DOHH2 (cell line): ENCODE data around the gene ITPK1.

Experiments
- H3F3A ChIP-seq: fragments of 200-600 bp; sonication (generic), shearing (Covaris generic); 2 replicates; pipeline ENCODE4 v1.6.0; 2016; ENCODE audit warnings: antibody characterized with exemption, mild to moderate bottlenecking; ENCODE audit not compliant: control insufficient read depth, insufficient read depth
- H3K27ac ChIP-seq: fragments of 200-600 bp; sonication (generic); 2 replicates; pipeline ENCODE4 v1.5.1; 2014; ENCODE audit warnings: low read depth, mild to moderate bottlenecking, low read length, moderate library complexity
- H3K27me3 ChIP-seq: fragments of 200-600 bp; sonication (generic); 2 replicates; pipeline ENCODE4 v1.6.1; 2014; ENCODE audit warnings: mild to moderate bottlenecking, low read length, mixed read lengths; ENCODE audit not compliant: control insufficient read depth
- H3K36me3 ChIP-seq: fragments of 200-600 bp; sonication (generic); 2 replicates; pipeline ENCODE4 v1.6.1; 2014; ENCODE audit warnings: mild to moderate bottlenecking, low read length, moderate library complexity, mixed read lengths; ENCODE audit not compliant: control insufficient read depth
- H3K4me1 ChIP-seq: fragments of 200-600 bp; sonication (generic); 2 replicates; pipeline ENCODE4 v1.6.1; 2014; ENCODE audit warnings: mild to moderate bottlenecking, low read length, mixed read lengths; ENCODE audit not compliant: control insufficient read depth
- H3K4me2 ChIP-seq: fragments of 200-600 bp; sonication (generic); 2 replicates; pipeline ENCODE4 v1.6.0; 2014; ENCODE audit warnings: mild to moderate bottlenecking, low read length, moderate library complexity
- H3K4me3 ChIP-seq: fragments of 200-600 bp; sonication (generic); 2 replicates; pipeline ENCODE4 v1.5.1; 2014; ENCODE audit warnings: mild to moderate bottlenecking, low read length, mixed read lengths
- H3K79me2 ChIP-seq: fragments of 200-600 bp; sonication (generic); 2 replicates; pipeline ENCODE4 v1.6.1; 2014; ENCODE audit warnings: mild to moderate bottlenecking, low read length, mixed read lengths; ENCODE audit not compliant: control insufficient read depth
- H3K9me2 ChIP-seq: fragments of 200-600 bp; sonication (generic); replicated peaks from 2 replicates; pipeline ENCODE4 v1.6.1; 2014; ENCODE audit warnings: mild to moderate bottlenecking, low read length, mixed read lengths; ENCODE audit not compliant: control insufficient read depth
- H3K9me3 ChIP-seq: fragments of 200-600 bp; sonication (generic); 2 replicates; pipeline ENCODE4 v1.6.1; 2014; ENCODE audit warnings: antibody characterized with exemption, low read length, mixed read lengths; ENCODE audit not compliant: control insufficient read depth, insufficient read depth
- H4K20me1 ChIP-seq: fragments of 200-600 bp; sonication (generic); 2 replicates; pipeline ENCODE4 v1.6.0; 2014; ENCODE audit warnings: low read depth, mild to moderate bottlenecking, antibody characterized with exemption, low read length, moderate library complexity; ENCODE audit not compliant: control insufficient read depth, insufficient read depth
- EZH2phosphoT487 ChIP-seq: fragments of 200-600 bp; sonication (generic); IDR thresholded peaks from 2 replicates; pipeline ENCODE4 v1.6.1; 2017; ENCODE audit warnings: borderline replicate concordance, mild to moderate bottlenecking, antibody characterized with exemption, low read length, moderate library complexity, mixed read lengths
- TF ChIP-seq, protein P1 (sequence below): fragments of 200-600 bp; sonication (generic); IDR thresholded peaks from one replicate; pipeline ENCODE4 v1.5.1; 2014; ENCODE audit warnings: antibody characterized with exemption, mild to moderate bottlenecking, low read depth, low read length; ENCODE audit not compliant: poor library complexity, severe bottlenecking

Gene ITPK1

DNA sequence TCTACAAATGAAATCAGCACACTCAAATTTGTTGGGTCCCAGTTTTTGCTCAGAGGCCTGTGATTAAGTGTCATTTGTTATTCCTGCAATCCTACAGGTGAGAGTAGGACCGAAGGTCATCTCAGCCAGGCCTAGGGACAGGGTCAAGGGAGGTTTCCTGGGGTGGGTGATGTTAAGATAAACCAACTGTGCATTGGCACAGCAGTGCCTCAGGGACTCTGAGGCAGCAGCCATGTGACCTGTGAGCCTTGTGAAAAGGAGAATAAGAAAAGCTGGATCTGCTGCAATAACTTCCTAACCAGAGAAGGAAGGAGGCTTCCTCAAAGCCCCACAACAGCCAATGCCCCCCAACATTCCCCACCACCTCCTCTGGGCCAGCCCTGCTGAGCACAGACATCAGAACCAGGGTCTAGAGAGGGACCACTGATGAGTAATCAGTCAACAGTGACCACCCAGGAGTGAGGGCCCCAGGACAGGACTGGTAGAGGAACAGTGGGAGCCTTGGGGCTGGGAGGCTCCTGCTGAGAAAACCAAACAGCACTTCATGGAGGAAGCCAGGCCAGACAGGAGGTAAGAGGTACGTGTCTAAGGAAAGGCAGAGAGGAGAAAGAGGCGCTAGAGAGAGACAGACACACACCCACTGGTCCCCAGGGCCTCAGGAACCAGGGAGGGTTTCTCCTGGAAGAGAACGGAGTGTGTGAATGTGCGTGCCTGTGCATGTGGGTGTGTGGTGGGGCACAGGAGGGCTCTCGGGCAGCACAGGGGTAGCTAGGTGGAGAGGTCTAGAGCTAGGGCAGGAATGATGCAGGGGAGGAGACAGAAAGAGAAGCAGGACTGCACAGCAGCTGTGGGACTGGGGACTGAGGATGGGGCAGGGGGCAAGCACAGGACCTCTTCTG lies 82.4 kb downstream of the ITPK1 start:
- no peak for TF ChIP-seq EZH2phosphoT487
- TF ChIP-seq, protein P1, sequence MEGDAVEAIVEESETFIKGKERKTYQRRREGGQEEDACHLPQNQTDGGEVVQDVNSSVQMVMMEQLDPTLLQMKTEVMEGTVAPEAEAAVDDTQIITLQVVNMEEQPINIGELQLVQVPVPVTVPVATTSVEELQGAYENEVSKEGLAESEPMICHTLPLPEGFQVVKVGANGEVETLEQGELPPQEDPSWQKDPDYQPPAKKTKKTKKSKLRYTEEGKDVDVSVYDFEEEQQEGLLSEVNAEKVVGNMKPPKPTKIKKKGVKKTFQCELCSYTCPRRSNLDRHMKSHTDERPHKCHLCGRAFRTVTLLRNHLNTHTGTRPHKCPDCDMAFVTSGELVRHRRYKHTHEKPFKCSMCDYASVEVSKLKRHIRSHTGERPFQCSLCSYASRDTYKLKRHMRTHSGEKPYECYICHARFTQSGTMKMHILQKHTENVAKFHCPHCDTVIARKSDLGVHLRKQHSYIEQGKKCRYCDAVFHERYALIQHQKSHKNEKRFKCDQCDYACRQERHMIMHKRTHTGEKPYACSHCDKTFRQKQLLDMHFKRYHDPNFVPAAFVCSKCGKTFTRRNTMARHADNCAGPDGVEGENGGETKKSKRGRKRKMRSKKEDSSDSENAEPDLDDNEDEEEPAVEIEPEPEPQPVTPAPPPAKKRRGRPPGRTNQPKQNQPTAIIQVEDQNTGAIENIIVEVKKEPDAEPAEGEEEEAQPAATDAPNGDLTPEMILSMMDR: no peak
- Histone ChIP-seq H3K79me2 (no peaks in the 10 kb centered on the region), H4K20me1 (0 out of 2 replicates have a peak, but pooled peaks cover 6% of the 10 kb centered on the region), H3K9me2 (no peaks in the 10 kb centered on the region), H3K4me1 (peaks cover 16% of the 10 kb centered on the region), H3K36me3 (no peaks in the 10 kb centered on the region), H3F3A (no peaks in the 10 kb centered on the region), H3K4me3 (no peak overlapping the region), H3K4me2 (no peak overlapping the region), H3K27me3 (no peaks in the 10 kb centered on the region), H3K27ac (no peak overlapping the region), H3K9me3 (no peaks in the 10 kb centered on the region)

DNA sequence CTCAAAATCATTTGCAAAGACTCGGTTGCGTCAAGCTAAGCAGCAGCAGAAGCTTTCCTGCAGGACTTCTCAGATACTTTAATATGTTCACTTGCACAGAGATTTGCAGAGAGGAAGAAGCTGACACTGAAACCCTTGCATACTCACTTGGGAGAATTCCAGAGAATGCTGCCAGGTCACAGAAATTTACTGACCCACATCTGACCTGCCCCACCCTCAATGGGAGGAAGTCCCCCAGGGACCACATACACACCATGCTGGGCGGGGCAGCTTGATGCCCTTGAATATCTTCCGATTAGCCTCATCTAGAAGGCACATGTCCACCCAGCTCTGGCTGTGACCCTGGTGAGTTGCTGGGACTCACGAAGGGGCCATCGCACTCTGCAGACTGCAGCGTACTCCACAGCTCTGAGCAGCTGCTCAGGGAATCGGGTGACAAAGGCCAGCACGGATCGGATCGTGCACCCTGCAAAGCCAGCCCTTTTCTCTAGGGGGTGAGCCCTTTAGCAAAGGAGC lies 83.2 kb downstream of the ITPK1 start:
- Histone ChIP-seq H3F3A (no peaks in the 10 kb centered on the region), H3K4me2 (no peak overlapping the region), H3K4me3 (no peak overlapping the region), H3K36me3 (no peaks in the 10 kb centered on the region), H3K27me3 (no peaks in the 10 kb centered on the region), H3K9me2 (no peaks in the 10 kb centered on the region), H3K27ac (no peak overlapping the region), H3K79me2 (no peaks in the 10 kb centered on the region), H4K20me1 (0 out of 2 replicates have a peak, but pooled peaks cover 6% of the 10 kb centered on the region), H3K4me1 (peaks cover 16% of the 10 kb centered on the region), H3K9me3 (no peaks in the 10 kb centered on the region)
- TF ChIP-seq EZH2phosphoT487: no peak
- TF ChIP-seq, protein P1: no peak

DNA sequence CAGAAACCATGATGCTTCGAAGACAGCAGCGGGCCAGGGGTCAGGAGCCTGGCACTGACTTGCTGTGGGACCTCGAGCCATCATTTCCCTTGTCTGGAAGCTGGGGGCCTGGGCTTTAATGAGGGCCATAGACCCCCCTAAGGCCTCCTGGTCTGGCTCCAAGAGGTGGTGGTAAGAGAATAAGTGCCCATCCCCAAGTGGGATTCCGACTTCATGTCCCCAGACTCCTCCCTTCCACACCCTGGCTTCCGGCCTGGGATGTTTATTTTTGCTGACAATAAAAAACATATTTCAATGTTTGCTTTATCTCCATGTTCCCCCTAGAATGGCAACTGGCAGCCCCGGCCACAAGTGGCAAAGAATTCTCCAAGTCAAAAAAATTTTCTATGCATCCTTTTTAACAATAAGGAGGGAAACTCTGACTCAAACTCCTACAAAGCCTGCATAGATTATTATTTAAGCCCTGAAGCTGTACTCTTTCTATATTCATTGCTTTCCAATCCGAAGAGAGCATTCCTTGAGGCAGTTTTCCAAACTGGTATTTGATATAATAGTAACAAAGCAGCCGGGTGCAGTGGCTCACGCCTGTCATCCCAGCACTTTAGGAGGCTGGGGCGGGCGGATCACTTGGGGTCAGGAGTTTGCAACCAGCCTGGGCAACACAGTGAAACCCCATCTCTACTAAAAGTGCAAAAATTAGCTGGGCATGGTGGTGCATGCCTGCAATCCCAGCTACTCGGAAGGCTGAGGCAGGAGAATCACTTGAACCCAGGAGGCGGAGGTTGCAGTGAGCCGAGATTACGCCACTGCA lies 84.0 kb downstream of the ITPK1 start:
- no peaks in the 10 kb centered on the region for H3K9me2 ChIP-seq
- peaks cover 16% of the 10 kb centered on the region for H3K4me1 ChIP-seq
- 0 out of 2 replicates have a peak, but pooled peaks cover 6% of the 10 kb centered on the region for H4K20me1 ChIP-seq
- no peaks in the 10 kb centered on the region for H3K9me3 ChIP-seq
- no peaks in the 10 kb centered on the region for H3F3A ChIP-seq
- no peak for TF ChIP-seq EZH2phosphoT487
- TF ChIP-seq, protein P1: no peak
- H3K4me3 ChIP-seq: no peak overlapping the region
- H3K27me3 ChIP-seq: no peaks in the 10 kb centered on the region
- no peaks in the 10 kb centered on the region for H3K36me3 ChIP-seq
- H3K4me2 ChIP-seq: no peak overlapping the region
- no peak overlapping the region for H3K27ac ChIP-seq
- no peaks in the 10 kb centered on the region for H3K79me2 ChIP-seq
